OCI-LY7 (cell line): ENCODE data around the gene IMMP2L. TPM values are rescaled to one million over a fixed set of nuclear protein-coding genes. Genes with fewer than 3 reads are reported as not detected.

Experiments
- BruUV-seq: library from RNA; stranded (reverse); fragments of 400-500 nt; replicated peaks from 2 replicates; lab custom pipeline; 2021; lab: Mats Ljungman, UMichigan
- CTCF ChIA-PET: fragments of 300-600 bp; sonication (Branson Sonifier 250); formaldehyde crosslinking; loops from one replicate; lab custom pipeline; 2022; ENCODE audit warnings: antibody characterized with exemption; ENCODE audit not compliant: unreplicated experiment; lab: Charles Lee
- POLR2A ChIA-PET: fragments of 300-600 bp; sonication (Branson Sonifier 250); formaldehyde crosslinking; loops from one replicate; lab custom pipeline; 2022; ENCODE audit warnings: antibody characterized with exemption; lab: Charles Lee
- DNase-seq: peaks from one replicate; pipeline ENCODE4 v3.0.0-alpha.2; 2015; ENCODE audit warnings: low spot score
- H2AFZ ChIP-seq: fragments of 200-600 bp; sonication (generic), shearing (Covaris generic); 2 replicates; pipeline ENCODE4 v1.6.1; 2014; ENCODE audit warnings: mild to moderate bottlenecking, antibody characterized with exemption, low read length, moderate library complexity
- H3K27ac ChIP-seq: fragments of 200-600 bp; sonication (generic); 2 replicates; pipeline ENCODE4 v1.5.1; 2014; ENCODE audit warnings: mixed run types, low read depth, mild to moderate bottlenecking, moderate library complexity, low read length, inconsistent platforms; ENCODE audit not compliant: poor library complexity, severe bottlenecking
- H3K36me3 ChIP-seq: fragments of 200-600 bp; sonication (generic); 2 replicates; pipeline ENCODE4 v1.6.1; 2014; ENCODE audit warnings: mild to moderate bottlenecking, antibody characterized with exemption, low read length, moderate library complexity, mixed read lengths; ENCODE audit not compliant: insufficient read depth
- H3K4me1 ChIP-seq: fragments of 200-600 bp; sonication (generic); 2 replicates; pipeline ENCODE4 v1.5.1; 2014; ENCODE audit warnings: mild to moderate bottlenecking, low read length; ENCODE audit not compliant: insufficient read depth, poor library complexity, severe bottlenecking
- H3K4me2 ChIP-seq: fragments of 200-600 bp; sonication (generic); 2 replicates; pipeline ENCODE4 v1.6.1; 2014; ENCODE audit warnings: mild to moderate bottlenecking, low read length
- H3K4me3 ChIP-seq: fragments of 200-600 bp; sonication (generic); 2 replicates; pipeline ENCODE4 v1.5.1; 2014; ENCODE audit warnings: mild to moderate bottlenecking, low read depth, low read length; ENCODE audit not compliant: poor library complexity, severe bottlenecking
- H3K79me2 ChIP-seq: fragments of 200-600 bp; sonication (generic); 2 replicates; pipeline ENCODE4 v1.6.1; 2016; ENCODE audit warnings: low read depth, mild to moderate bottlenecking, low read length, moderate library complexity, mixed read lengths; ENCODE audit not compliant: insufficient read depth
- H3K9me2 ChIP-seq: fragments of 200-600 bp; sonication (generic); 2 replicates; pipeline ENCODE4 v1.6.1; 2016; ENCODE audit warnings: mild to moderate bottlenecking, low read length, mixed read lengths; ENCODE audit not compliant: insufficient read depth
- H3K9me3 ChIP-seq: fragments of 200-600 bp; sonication (generic); 2 replicates; pipeline ENCODE4 v1.6.1; 2014; ENCODE audit warnings: mild to moderate bottlenecking, mixed run types, low read length, mixed read lengths
- H4K20me1 ChIP-seq: fragments of 200-600 bp; sonication (generic); 2 replicates; pipeline ENCODE4 v1.6.1; 2014; ENCODE audit warnings: mild to moderate bottlenecking, antibody characterized with exemption, low read length, moderate library complexity, mixed read lengths; ENCODE audit not compliant: insufficient read depth
- CTCF ChIP-seq: fragments of 200-600 bp; sonication (generic); conservative IDR thresholded peaks from 2 replicates; pipeline ENCODE4 v1.5.1; 2014; ENCODE audit warnings: mild to moderate bottlenecking, antibody characterized with exemption, low read length, moderate library complexity, mixed read lengths
- EZH2phosphoT487 ChIP-seq: fragments of 200-600 bp; sonication (generic); IDR thresholded peaks from 2 replicates; pipeline ENCODE4 v1.6.1; 2018; ENCODE audit warnings: low read depth, borderline replicate concordance, mild to moderate bottlenecking, mixed run types, antibody characterized with exemption, low read length, moderate library complexity, mixed read lengths
- intact Hi-C: fragments of 100-400 bp; cut with micrococcal nuclease; formaldehyde crosslinking; loops from one replicate; pipeline ENCODE4 v1.10.0; 2022; ENCODE audit not compliant: unreplicated experiment
- total RNA-seq, 2 experiments: library from RNA; depleted of rRNA in 1 of 2; stranded (reverse); fragments of >200 nt in 1 of 2; shearing (Covaris generic) in 1 of 2; gene quantifications; 2 replicates each; pipeline ENCODE4 v1.2.3, GENCODE V29; 2014 to 2022

The IMMP2L gene
- total RNA-seq, 2 experiments from 2014 or later, result 8.0 to 25.4 TPM

- Histone ChIP-seq H3K79me2 (no peaks in the 10 kb centered on the region), H3K9me3 (no peaks in the 10 kb centered on the region), H3K36me3 (no peaks in the 10 kb centered on the region), H4K20me1 (no peaks in the 10 kb centered on the region), H3K4me2 (no peak overlapping the region), H2AFZ (no peak overlapping the region), H3K9me2 (no peaks in the 10 kb centered on the region), H3K4me1 (no peaks in the 10 kb centered on the region), H3K4me3 (no peak overlapping the region), H3K27ac (no peak overlapping the region)
- ChIA-PET POLR2A (no interaction called here), CTCF (no interaction called here)
- TF ChIP-seq EZH2phosphoT487 (no peak), CTCF (no peak)
- intact Hi-C loops, result no loop called here
- BruUV-seq, result no TSS peak
- no peak for DNase-seq
These were observed 599.9 kb downstream of the IMMP2L start for GRCh38 chr7:110962374-110962773.

- Histone ChIP-seq H4K20me1 (no peaks in the 10 kb centered on the region), H3K27ac (no peak overlapping the region), H3K9me2 (no peaks in the 10 kb centered on the region), H3K9me3 (no peaks in the 10 kb centered on the region), H3K4me1 (no peaks in the 10 kb centered on the region), H3K4me3 (no peak overlapping the region), H3K79me2 (no peaks in the 10 kb centered on the region), H3K36me3 (no peaks in the 10 kb centered on the region), H3K4me2 (no peak overlapping the region), H2AFZ (no peak overlapping the region)
- ChIA-PET CTCF (no interaction called here), POLR2A (no interaction called here)
- no TSS peak for BruUV-seq
- no peak for DNase-seq
- intact Hi-C loops, result no loop called here
- TF ChIP-seq EZH2phosphoT487 (no peak), CTCF (no peak)
These were observed 601.5 kb downstream of the IMMP2L start for GRCh38 chr7:110960811-110961210.

GRCh38 chr7:110948280-110948679 is 614.0 kb downstream of the IMMP2L start:
- no peak overlapping the region for H2AFZ ChIP-seq

More at GRCh38 chr7:110948280-110948679, 614.0 kb downstream of the IMMP2L start:
- no peak for DNase-seq
- BruUV-seq, result no TSS peak
- CTCF ChIA-PET, result no interaction called here
- Histone ChIP-seq H3K79me2 (no peaks in the 10 kb centered on the region), H4K20me1 (no peaks in the 10 kb centered on the region), H3K4me1 (no peaks in the 10 kb centered on the region), H3K9me2 (no peaks in the 10 kb centered on the region), H3K27ac (no peak overlapping the region), H3K9me3 (no peaks in the 10 kb centered on the region), H3K36me3 (no peaks in the 10 kb centered on the region), H3K4me3 (no peak overlapping the region), H3K4me2 (no peak overlapping the region)
- POLR2A ChIA-PET, result interaction anchor here (0.6 to 1.0 kb wide), 2 partner anchors 27 to 112 kb away, joined by 3 read pairs; no protein-coding TSS in a partner anchor
- intact Hi-C loops, result no loop called here
- TF ChIP-seq CTCF (no peak), EZH2phosphoT487 (no peak)
